Activated B cell treated with CpG ODN at 0.5 μM for 24 hours (primary cell): Measurements from ENCODE around the gene EGLN1. TPM values are rescaled to one million over a fixed set of nuclear protein-coding genes. Genes with fewer than 3 reads are reported as not detected.

Source experiments
- ATAC-seq: fragments of 200-7000 bp; cut with Tn5 transposase; one replicate; pipeline ENCODE4 v1.10.0; 2021; ENCODE audit warnings: low read depth, mild to moderate bottlenecking, moderate library complexity
- CTCF ChIA-PET: fragments of 350-600 bp; sonication (Branson Sonifier 250); formaldehyde crosslinking; loops from one replicate; lab custom pipeline; 2021; ENCODE audit warnings: antibody characterized with exemption; lab: Charles Lee
- POLR2A ChIA-PET: fragments of 350-600 bp; sonication (Branson Sonifier 250); formaldehyde crosslinking; loops from one replicate; lab custom pipeline; 2021; ENCODE audit warnings: antibody characterized with exemption; lab: Charles Lee
- DNase-seq: peaks from one replicate; pipeline ENCODE4 v3.0.0; 2022
- H3K27ac Mint-ChIP-seq: one replicate; pipeline ENCODE4 v1.8.0; 2020; ENCODE audit warnings: mixed read lengths
- H3K27me3 Mint-ChIP-seq: one replicate; pipeline ENCODE4 v1.8.0; 2021; ENCODE audit warnings: mixed read lengths
- H3K36me3 Mint-ChIP-seq: one replicate; pipeline ENCODE4 v1.8.0; 2021; ENCODE audit warnings: low read depth, mixed read lengths
- H3K4me1 Mint-ChIP-seq: one replicate; pipeline ENCODE4 v1.8.0; 2021; ENCODE audit warnings: mixed read lengths
- H3K4me3 Mint-ChIP-seq: one replicate; pipeline ENCODE4 v1.8.0; 2020; ENCODE audit warnings: mild to moderate bottlenecking, mixed read lengths
- H3K9me3 Mint-ChIP-seq: one replicate; pipeline ENCODE4 v1.8.0; 2020; ENCODE audit warnings: mixed read lengths
- intact Hi-C: fragments of 100-400 bp; cut with micrococcal nuclease; formaldehyde crosslinking; loops from one replicate; pipeline ENCODE4 v1.15.1; 2024
- total RNA-seq: library from RNA; stranded (reverse); gene quantifications from 2 replicates; pipeline ENCODE4 v1.2.3, GENCODE V29; 2022
- TF ChIP-seq, protein P1 (sequence below): fragments of 200-600 bp; IDR thresholded peaks from one replicate; pipeline ENCODE4 v1.8.0; 2022; ENCODE audit warnings: antibody characterized with exemption, mild to moderate bottlenecking

Gene EGLN1
- total RNA-seq, 1 donor from 2014 or later, result 15.6 TPM

DNA sequence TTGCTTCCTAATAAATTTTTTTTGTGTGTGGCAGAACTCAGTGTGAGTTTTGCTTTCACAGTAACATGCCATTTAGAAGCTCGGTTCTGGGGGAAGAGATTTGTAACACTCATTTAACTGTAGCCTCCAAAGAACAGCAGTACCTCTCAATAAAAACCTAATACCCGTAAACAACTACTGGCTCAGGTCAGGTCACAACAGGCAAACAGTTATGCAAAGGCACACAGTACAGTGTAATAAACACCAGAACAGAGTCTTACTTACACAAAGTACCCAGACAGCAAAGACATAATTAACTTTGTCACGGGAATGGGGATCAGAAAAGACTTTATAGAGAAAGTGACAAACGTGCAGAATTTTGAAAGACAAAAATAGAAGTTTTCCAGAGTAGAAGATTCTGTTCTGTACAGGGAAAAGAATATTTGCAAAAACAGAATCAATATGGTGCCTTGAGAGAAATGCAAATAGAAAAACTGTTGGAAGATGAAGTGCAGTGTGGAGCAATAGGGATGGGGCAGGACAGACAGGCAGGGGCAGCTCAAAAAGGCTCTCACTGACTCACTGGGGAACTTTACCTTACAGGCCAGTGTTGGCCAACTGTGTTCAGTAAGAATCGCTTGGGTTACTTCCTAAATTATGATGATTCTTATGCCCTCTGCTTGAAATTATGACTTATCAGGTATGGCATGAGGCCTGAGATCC lies 38.8 kb downstream of the EGLN1 start:
- DNase-seq, result no peak
- intact Hi-C loops, result no loop called here
- Mint-ChIP-seq H3K27ac (no peak overlapping the region), H3K36me3 (peaks cover 2% of the 10 kb centered on the region), H3K4me1 (peaks cover 37% of the 10 kb centered on the region), H3K4me3 (no peak overlapping the region), H3K9me3 (no peaks in the 10 kb centered on the region), H3K27me3 (no peaks in the 10 kb centered on the region)
- ChIA-PET CTCF (no interaction called here), POLR2A (no interaction called here)
- TF ChIP-seq, protein P1, sequence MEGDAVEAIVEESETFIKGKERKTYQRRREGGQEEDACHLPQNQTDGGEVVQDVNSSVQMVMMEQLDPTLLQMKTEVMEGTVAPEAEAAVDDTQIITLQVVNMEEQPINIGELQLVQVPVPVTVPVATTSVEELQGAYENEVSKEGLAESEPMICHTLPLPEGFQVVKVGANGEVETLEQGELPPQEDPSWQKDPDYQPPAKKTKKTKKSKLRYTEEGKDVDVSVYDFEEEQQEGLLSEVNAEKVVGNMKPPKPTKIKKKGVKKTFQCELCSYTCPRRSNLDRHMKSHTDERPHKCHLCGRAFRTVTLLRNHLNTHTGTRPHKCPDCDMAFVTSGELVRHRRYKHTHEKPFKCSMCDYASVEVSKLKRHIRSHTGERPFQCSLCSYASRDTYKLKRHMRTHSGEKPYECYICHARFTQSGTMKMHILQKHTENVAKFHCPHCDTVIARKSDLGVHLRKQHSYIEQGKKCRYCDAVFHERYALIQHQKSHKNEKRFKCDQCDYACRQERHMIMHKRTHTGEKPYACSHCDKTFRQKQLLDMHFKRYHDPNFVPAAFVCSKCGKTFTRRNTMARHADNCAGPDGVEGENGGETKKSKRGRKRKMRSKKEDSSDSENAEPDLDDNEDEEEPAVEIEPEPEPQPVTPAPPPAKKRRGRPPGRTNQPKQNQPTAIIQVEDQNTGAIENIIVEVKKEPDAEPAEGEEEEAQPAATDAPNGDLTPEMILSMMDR, result no peak
- ATAC-seq, result no peak

DNA sequence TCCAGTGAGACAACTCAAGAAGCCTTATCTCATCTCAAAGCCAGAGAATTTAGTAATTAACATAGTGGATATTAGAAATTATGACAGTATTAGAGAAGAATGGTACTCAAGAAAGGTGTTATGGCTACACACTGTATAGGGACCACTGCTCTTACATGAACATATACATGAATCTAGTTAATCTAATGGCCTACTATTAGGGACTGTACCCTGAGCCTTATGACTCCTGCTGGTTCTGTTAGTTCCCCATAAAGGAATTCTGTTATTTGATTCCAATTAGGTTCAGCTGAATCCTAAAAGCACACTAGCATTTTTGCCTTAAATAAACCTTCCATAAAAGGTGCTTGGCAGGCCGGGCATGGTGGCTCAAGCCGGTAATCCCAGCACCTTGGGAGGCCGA lies 39.7 kb downstream of the EGLN1 start:
- DNase-seq, result no peak
- peaks cover 31% of the 10 kb centered on the region for H3K4me1 Mint-ChIP-seq
- no peaks in the 10 kb centered on the region for H3K9me3 Mint-ChIP-seq
- H3K27me3 Mint-ChIP-seq, result no peaks in the 10 kb centered on the region
- H3K27ac Mint-ChIP-seq, result no peak overlapping the region
- intact Hi-C loops, result no loop called here
- peaks cover 2% of the 10 kb centered on the region for H3K36me3 Mint-ChIP-seq
- ATAC-seq, result no peak
- ChIA-PET CTCF (no interaction called here), POLR2A (no interaction called here)
- TF ChIP-seq, protein P1, result no peak
- no peak overlapping the region for H3K4me3 Mint-ChIP-seq

DNA sequence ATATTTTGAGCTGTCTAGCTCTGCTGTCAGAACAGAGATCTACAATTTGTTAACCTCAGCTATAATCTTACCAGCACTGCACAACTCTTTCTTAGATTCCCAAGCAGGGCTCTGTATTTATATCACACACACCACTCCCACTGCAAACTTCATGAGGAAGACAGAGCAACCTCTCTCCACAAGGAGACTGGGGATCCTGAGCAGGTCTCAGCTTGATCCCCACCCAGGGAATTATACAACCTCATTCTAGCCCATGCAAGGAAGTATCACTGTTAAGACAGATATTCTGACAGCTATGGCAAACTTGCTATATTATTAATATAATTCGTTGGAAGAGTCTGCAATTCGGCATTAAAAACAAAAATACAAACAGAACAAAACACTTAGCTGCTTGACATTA lies 40.4 kb downstream of the EGLN1 start:
- intact Hi-C loops, result no loop called here
- Mint-ChIP-seq H3K4me1 (peaks cover 27% of the 10 kb centered on the region), H3K36me3 (peaks cover 2% of the 10 kb centered on the region), H3K27ac (no peak overlapping the region), H3K27me3 (no peaks in the 10 kb centered on the region), H3K4me3 (no peak overlapping the region), H3K9me3 (no peaks in the 10 kb centered on the region)
- ChIA-PET CTCF (no interaction called here), POLR2A (no interaction called here)
- ATAC-seq, result no peak
- TF ChIP-seq, protein P1, result no peak
- DNase-seq, result no peak

DNA sequence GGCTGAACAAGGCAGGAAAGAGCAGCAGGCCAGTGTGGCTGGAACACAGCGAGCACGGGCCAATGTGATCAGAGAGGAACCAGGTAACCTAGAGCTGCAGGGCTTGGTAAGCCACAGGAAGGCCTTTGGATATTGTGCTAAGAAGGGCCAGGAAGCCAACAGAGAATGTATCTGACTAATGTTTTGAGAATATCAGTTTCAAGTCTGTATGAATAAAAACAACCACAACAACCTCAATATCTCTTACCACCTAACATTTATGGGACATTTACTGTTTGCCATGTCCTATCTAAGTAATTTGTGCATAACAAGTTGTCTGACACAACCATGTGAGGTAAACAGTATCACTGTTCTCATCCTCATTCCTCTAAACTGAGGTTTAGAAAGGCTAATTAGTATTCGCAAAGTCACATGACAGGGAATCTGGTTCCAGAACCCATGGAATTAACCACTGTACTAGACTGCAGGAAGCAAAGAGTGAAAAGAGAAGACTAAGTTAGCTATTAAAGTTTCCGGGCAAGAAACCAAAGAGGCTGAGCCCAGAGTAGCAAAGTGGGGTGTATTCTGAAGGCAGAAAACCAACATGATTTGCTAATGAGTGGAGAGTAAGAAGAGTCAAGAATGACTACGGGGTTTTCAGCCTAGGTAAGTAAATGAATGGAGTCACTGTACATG lies 45.1 kb downstream of the EGLN1 start:
- intact Hi-C loops, result no loop called here
- DNase-seq (no peak), ATAC-seq (no peak)
- POLR2A ChIA-PET, result interaction anchor here (0.5 kb wide), 1 partner anchor 1565 kb away, joined by 4 read pairs; no protein-coding TSS in a partner anchor
- no peaks in the 10 kb centered on the region for H3K9me3 Mint-ChIP-seq
- no peak overlapping the region for H3K27ac Mint-ChIP-seq
- peaks cover 22% of the 10 kb centered on the region for H3K4me1 Mint-ChIP-seq
- CTCF ChIA-PET, result no interaction called here
- no peak overlapping the region for H3K4me3 Mint-ChIP-seq
- no peaks in the 10 kb centered on the region for H3K27me3 Mint-ChIP-seq
- peaks cover 5% of the 10 kb centered on the region for H3K36me3 Mint-ChIP-seq
- TF ChIP-seq, protein P1, result no peak

DNA sequence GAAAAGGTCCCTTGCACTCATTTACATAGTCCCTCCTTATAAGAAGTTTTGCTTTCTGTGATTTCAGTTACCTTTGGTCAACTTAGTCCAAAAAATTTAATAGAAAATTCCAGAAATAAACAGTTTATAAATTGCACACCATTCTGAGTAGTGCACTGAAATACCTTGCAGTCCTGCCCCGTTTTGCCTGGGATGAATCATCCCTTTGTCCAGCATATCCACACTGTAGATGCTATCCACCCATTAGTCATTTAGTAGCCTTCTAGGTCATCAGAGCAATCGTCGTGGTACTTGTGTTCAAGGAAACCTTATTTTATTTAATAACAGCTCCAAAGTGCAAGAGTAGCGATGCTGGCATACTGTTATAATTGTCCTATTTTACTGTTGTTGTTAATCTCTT lies 46.0 kb downstream of the EGLN1 start:
- intact Hi-C loops, result no loop called here
- peaks cover 15% of the 10 kb centered on the region for H3K4me1 Mint-ChIP-seq
- H3K9me3 Mint-ChIP-seq, result no peaks in the 10 kb centered on the region
- POLR2A ChIA-PET, result no interaction called here
- ATAC-seq, result no peak
- no peaks in the 10 kb centered on the region for H3K27me3 Mint-ChIP-seq
- H3K4me3 Mint-ChIP-seq, result no peak overlapping the region
- no peak overlapping the region for H3K27ac Mint-ChIP-seq
- TF ChIP-seq, protein P1, result no peak
- CTCF ChIA-PET, result no interaction called here
- H3K36me3 Mint-ChIP-seq, result peaks cover 7% of the 10 kb centered on the region
- DNase-seq, result no peak
